GM06990 (cell line): ENCODE results near the gene TRIM22.
"Not testable (repeated sequence)": the region's sequence is repeated elsewhere in the genome, so short reads cannot be mapped to it uniquely, and the experiment has no call there.

Experiments used
- DNase-seq: peaks from one replicate; pipeline ENCODE4 v3.0.0-alpha.2; 2011; ENCODE audit not compliant: insufficient read length; ENCODE audit errors: extremely low read depth
- H3K27me3 ChIP-seq: replicated peaks from 2 replicates; pipeline ENCODE4 v1.6.0; 2011; ENCODE audit warnings: low read length; ENCODE audit not compliant: control insufficient read depth, insufficient read depth
- H3K36me3 ChIP-seq: 2 replicates; pipeline ENCODE4 v1.5.1; 2011; ENCODE audit warnings: low read length; ENCODE audit not compliant: control insufficient read depth, insufficient read depth
- H3K4me3 ChIP-seq: replicated peaks from 2 replicates; pipeline ENCODE4 v1.5.1; 2011; ENCODE audit warnings: low read depth, mild to moderate bottlenecking, control low read depth, low read length
- CTCF ChIP-seq: IDR thresholded peaks from 2 replicates; pipeline ENCODE4 v1.5.1; 2011; ENCODE audit warnings: low read length, control low read depth, mild to moderate bottlenecking, inconsistent platforms; ENCODE audit not compliant: insufficient read depth, poor library complexity, severe bottlenecking

The TRIM22 gene

GRCh38 chr11:5671831-5672230, 17.8 kb upstream of the TRIM22 start:
- no peak overlapping the region for H3K4me3 ChIP-seq
- no peaks in the 10 kb centered on the region for H3K27me3 ChIP-seq
- no peak for DNase-seq
- no peak for TF ChIP-seq CTCF
- H3K36me3 ChIP-seq = peaks cover 4% of the 10 kb centered on the region

GRCh38 chr11:5674391-5674790, 15.2 kb upstream of the TRIM22 start:
- no peaks in the 10 kb centered on the region for H3K27me3 ChIP-seq
- no peak for DNase-seq
- TF ChIP-seq CTCF = no peak
- peaks cover 14% of the 10 kb centered on the region for H3K36me3 ChIP-seq
- no peak overlapping the region for H3K4me3 ChIP-seq

DNA sequence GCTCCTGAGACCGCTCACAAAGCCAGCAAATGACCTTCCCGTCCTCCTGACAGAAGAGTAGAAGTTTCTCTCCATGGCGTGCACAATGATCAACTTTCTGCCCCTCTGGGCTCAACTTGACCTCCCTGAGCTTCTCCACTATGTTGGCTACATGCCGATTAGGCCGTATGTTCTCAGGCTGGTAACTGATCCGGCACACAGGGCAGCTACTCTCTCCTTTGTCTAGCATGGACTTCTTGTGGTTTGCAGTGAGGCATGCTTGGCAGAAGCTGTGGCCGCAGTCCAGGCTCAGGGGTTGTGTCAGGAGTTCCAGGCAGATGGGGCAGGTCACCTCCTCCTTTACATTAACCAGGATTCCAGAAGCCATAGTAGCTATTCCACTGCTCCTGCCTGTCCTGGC, 9.8 kb upstream of the TRIM22 start:
- H3K36me3 ChIP-seq = peaks cover 13% of the 10 kb centered on the region
- no peak for TF ChIP-seq CTCF
- H3K4me3 ChIP-seq = no peak overlapping the region
- DNase-seq = no peak
- H3K27me3 ChIP-seq = no peaks in the 10 kb centered on the region

DNA sequence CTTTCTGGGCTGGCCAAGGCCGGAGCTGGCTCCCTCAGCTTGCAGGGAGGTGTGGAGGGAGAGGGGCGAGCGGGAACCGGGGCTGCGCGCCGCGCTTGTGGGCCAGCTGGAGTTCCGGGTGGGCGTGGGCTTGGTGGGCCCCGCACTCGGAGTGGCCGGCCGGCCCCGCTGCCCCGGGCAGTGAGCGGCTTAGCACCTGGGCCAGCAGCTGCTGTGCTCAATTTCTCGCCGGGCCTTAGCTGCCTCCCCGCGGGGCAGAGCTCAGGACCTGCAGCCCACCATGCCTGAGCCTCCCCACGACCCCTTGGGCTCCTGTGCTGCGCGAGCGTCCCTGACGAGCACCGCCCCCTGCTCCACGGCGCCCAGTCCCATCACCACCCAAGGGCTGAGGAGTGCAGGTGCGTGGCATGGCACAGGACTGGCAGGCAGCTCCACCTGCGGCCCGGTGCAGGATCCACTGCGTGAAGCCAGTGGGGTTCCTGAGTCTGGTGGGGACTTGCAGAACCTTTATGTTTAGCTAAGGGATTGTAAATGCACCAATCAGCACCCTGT, 6.6 kb upstream of the TRIM22 start:
- H3K4me3 ChIP-seq, H3K27me3 ChIP-seq, DNase-seq: not testable (repeated sequence)
- H3K36me3 ChIP-seq = peaks cover 12% of the 10 kb centered on the region

- DNase-seq, H3K27me3 ChIP-seq, H3K36me3 ChIP-seq: not testable (repeated sequence)
- H3K4me3 ChIP-seq = peak overlapping the region; percentile 81
These were observed 6.0 kb upstream of the TRIM22 start for GRCh38 chr11:5683620-5684019.

DNA sequence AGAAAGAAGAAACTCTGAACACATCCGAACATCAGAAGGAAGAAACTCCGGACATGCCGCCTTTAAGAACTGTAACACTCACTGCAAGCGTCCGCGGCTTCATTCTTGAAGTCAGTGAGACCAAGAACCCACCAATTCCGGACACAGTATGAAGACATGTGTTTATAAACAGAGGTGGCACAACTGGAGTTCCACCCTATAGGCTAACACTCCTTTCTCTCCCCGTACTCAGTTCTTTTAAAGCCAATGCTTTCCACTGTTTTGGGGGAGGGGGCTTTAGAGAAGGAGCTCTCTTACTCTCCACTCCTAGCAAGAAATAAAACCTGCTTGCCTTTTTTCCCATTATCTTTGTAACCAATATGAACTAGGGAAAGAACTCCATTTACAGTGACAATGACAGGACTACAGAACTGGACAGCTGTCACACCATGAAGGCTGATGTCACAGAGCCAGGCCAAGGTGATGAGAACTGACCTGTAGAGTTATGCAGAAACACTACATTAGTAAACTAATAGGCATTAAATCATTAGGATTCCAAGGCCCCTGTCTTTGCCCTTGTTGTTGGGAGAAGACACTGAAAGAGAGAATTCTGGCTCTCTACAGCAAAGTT, 5.4 kb upstream of the TRIM22 start:
- TF ChIP-seq CTCF = no peak
- H3K36me3 ChIP-seq = peaks cover 2% of the 10 kb centered on the region
- DNase-seq = no peak
- H3K4me3 ChIP-seq = peak overlapping the region; percentile 81
- H3K27me3 ChIP-seq = no peaks in the 10 kb centered on the region
